Endothelial cell of umbilical vein (primary cell): ENCODE results near the gene LPAR5. TPM values are rescaled to one million over a fixed set of nuclear protein-coding genes. Genes with fewer than 3 reads are reported as not detected.

Source experiments
- BruUV-seq: library from RNA; stranded (reverse); fragments of 400-500 nt; replicated peaks from 2 replicates; lab custom pipeline; 2021; lab: Mats Ljungman, UMichigan
- CTCF ChIA-PET: fragments of 300-600, 350-600 bp; sonication (Branson Sonifier 250); formaldehyde crosslinking; loops from one replicate; lab custom pipeline; 2021; ENCODE audit warnings: antibody characterized with exemption, inconsistent platforms; lab: Charles Lee
- POLR2A ChIA-PET: fragments of 300-600, 350-600 bp; sonication (Branson Sonifier 250); formaldehyde crosslinking; loops from one replicate; lab custom pipeline; 2021; ENCODE audit warnings: antibody characterized with exemption, inconsistent platforms; lab: Charles Lee
- DNase-seq: peaks from one replicate; pipeline ENCODE4 v3.0.0-alpha.2; 2011; ENCODE audit warnings: low read depth, low spot score
- FAIRE-seq: peaks from 2 replicates; lab custom pipeline; 2011; peaks lifted over from hg19 to GRCh38; lab: Jason Lieb, UNC
- H2AFZ ChIP-seq: 2 replicates; pipeline ENCODE4 v1.6.0; 2012; ENCODE audit warnings: low read depth, low read length, control low read depth, inconsistent platforms
- H3K27ac ChIP-seq: 2 replicates; pipeline ENCODE4 v1.5.1; 2011; ENCODE audit warnings: low read depth, mild to moderate bottlenecking, control low read depth, low read length, moderate library complexity; ENCODE audit not compliant: insufficient read depth
- H3K27me3 ChIP-seq, 2 experiments: 2 replicates each; pipeline versions ENCODE4 v1.6.0 to v1.6.1; 2011; ENCODE audit warnings: low read length in 2 of 2, mixed read lengths in 1 of 2; ENCODE audit not compliant: control insufficient read depth in 2 of 2, insufficient read depth in 2 of 2
- H3K36me3 ChIP-seq, 2 experiments: 2 replicates in 1 of 2; 3 replicates in 1 of 2; pipeline ENCODE4 v1.5.1; 2011; ENCODE audit warnings: low read length in 2 of 2, mild to moderate bottlenecking in 1 of 2, moderate library complexity in 1 of 2; ENCODE audit not compliant: control insufficient read depth in 2 of 2, insufficient read depth in 2 of 2; ENCODE audit errors: extremely low read depth in 1 of 2
- H3K4me1 ChIP-seq: 3 replicates; pipeline ENCODE4 v1.5.1; 2011; ENCODE audit warnings: mild to moderate bottlenecking, low read length; ENCODE audit not compliant: control insufficient read depth, insufficient read depth; ENCODE audit errors: extremely low read depth
- H3K4me2 ChIP-seq: 2 replicates; pipeline ENCODE4 v1.6.1; 2011; ENCODE audit warnings: low read length, control low read depth, mixed read lengths; ENCODE audit not compliant: insufficient read depth
- H3K4me3 ChIP-seq, 3 experiments: fragments of 200-600 bp in 1 of 3; sonication (generic), shearing (Covaris generic) in 1 of 3; replicated peaks in 1 of 3; 2 replicates each; pipeline ENCODE4 v1.5.1; 2011 to 2016; ENCODE audit warnings: control low read depth in 3 of 3, low read length in 3 of 3, mild to moderate bottlenecking in 2 of 3, inconsistent platforms in 1 of 3, low read depth in 1 of 3, moderate library complexity in 1 of 3; ENCODE audit not compliant: insufficient read depth in 1 of 3
- H3K79me2 ChIP-seq: 2 replicates; pipeline ENCODE4 v1.6.0; 2012; ENCODE audit warnings: low read length, inconsistent platforms; ENCODE audit not compliant: control insufficient read depth, insufficient read depth
- H3K9ac ChIP-seq: replicated peaks from 2 replicates; pipeline ENCODE3; 2011; ENCODE audit warnings: low read length, control low read depth; ENCODE audit not compliant: insufficient read depth; ENCODE audit errors: extremely low read depth
- H3K9me1 ChIP-seq: replicated peaks from 3 replicates; pipeline ENCODE4 v1.6.0; 2011; ENCODE audit warnings: mild to moderate bottlenecking, low read length; ENCODE audit not compliant: control insufficient read depth, insufficient read depth; ENCODE audit errors: extremely low read depth
- H3K9me3 ChIP-seq: replicated peaks from 2 replicates; pipeline ENCODE4 v1.5.1; 2012; ENCODE audit warnings: low read length, inconsistent platforms; ENCODE audit not compliant: control insufficient read depth, insufficient read depth
- H4K20me1 ChIP-seq: replicated peaks from 2 replicates; pipeline ENCODE3; 2011; ENCODE audit warnings: mild to moderate bottlenecking, low read length; ENCODE audit not compliant: control insufficient read depth, insufficient read depth; ENCODE audit errors: extremely low read depth
- CTCF ChIP-seq, 2 donors: IDR thresholded peaks; 1 replicate in 1 of 2; 2 replicates in 1 of 2; pipeline ENCODE4 v1.5.1; 2011; ENCODE audit warnings: low read length in 2 of 2, mild to moderate bottlenecking in 2 of 2, moderate library complexity in 2 of 2, control low read depth in 1 of 2, inconsistent platforms in 1 of 2, low read depth in 1 of 2; ENCODE audit not compliant: insufficient read depth in 1 of 2; ENCODE audit errors: extremely low read depth in 1 of 2
- EZH2 ChIP-seq: IDR thresholded peaks from 2 replicates; pipeline ENCODE4 v1.6.1; 2012; ENCODE audit warnings: borderline replicate concordance, low read depth, mild to moderate bottlenecking, moderate library complexity, low read length, inconsistent platforms; ENCODE audit not compliant: severe bottlenecking
- FOS ChIP-seq: IDR thresholded peaks from 2 replicates; pipeline ENCODE4 v1.6.1; 2011; ENCODE audit warnings: mild to moderate bottlenecking, low read length, moderate library complexity, borderline replicate concordance; ENCODE audit not compliant: insufficient read depth
- GATA2 ChIP-seq: IDR thresholded peaks from 2 replicates; pipeline ENCODE4 v1.7.0; 2011; ENCODE audit warnings: low read depth, mild to moderate bottlenecking, moderate library complexity, mixed read lengths, low read length; ENCODE audit not compliant: insufficient read length, insufficient read depth
- JUN ChIP-seq: IDR thresholded peaks from 2 replicates; pipeline ENCODE4 v1.6.1; 2011; ENCODE audit warnings: borderline replicate concordance, low read depth; ENCODE audit not compliant: insufficient read length, insufficient read depth
- MAX ChIP-seq: IDR thresholded peaks from 2 replicates; pipeline ENCODE4 v1.6.1; 2011; ENCODE audit not compliant: insufficient read depth, insufficient read length
- MYC ChIP-seq: IDR thresholded peaks from one replicate; pipeline ENCODE4 v1.6.1; 2011; ENCODE audit warnings: mild to moderate bottlenecking, low read depth, low read length
- POLR2A ChIP-seq: IDR thresholded peaks from 2 replicates; pipeline ENCODE4 v1.6.1; 2012; ENCODE audit warnings: low read depth, mild to moderate bottlenecking, control low read depth, low read length
- POLR2AphosphoS5 ChIP-seq: IDR thresholded peaks from 2 replicates; pipeline ENCODE4 v1.6.1; 2012; ENCODE audit warnings: low read depth, mild to moderate bottlenecking, control low read depth, low read length, moderate library complexity; ENCODE audit not compliant: insufficient read depth
- dilution Hi-C: fragments of 300-500 bp; cut with MboI; formaldehyde crosslinking; loops from one replicate; pipeline ENCODE4 v1.15.0; 2019; ENCODE audit warnings: low sequenced_read_pairs; ENCODE audit not compliant: extremely low pct_ligation_motif_present
- intact Hi-C: fragments of 100-400 bp; cut with micrococcal nuclease; formaldehyde crosslinking; loops from one replicate; pipeline ENCODE4 v1.10.0; 2022
- polyA plus RNA-seq, 4 experiments: library from polyadenylated mRNA; depleted of rRNA in 3 of 4; stranded (reverse) in 3 of 4; unstranded in 1 of 4; fragments of >200 nt; gene quantifications; 2 replicates each; pipeline versions ENCODE4 v1.2.1 to v1.2.3, GENCODE V29; 2011 to 2012; ENCODE audit warnings: missing spikeins in 1 of 4
- total RNA-seq: library from RNA; stranded (reverse); gene quantifications from 2 replicates; pipeline ENCODE4 v1.2.3, GENCODE V29; 2021

Gene LPAR5
- total and polyA plus RNA-seq, 2 donors (not counting 3 experiments of a cell fraction or from before 2014, with no cell fraction given): 0.23 TPM; not detected in 1

- no peak overlapping the region for H2AFZ ChIP-seq
- DNase-seq: no peak
- no peak overlapping the region for H3K9ac ChIP-seq
- BruUV-seq: TSS peak; percentile 37
- no peak overlapping the region for H3K4me3 ChIP-seq
- H3K27ac ChIP-seq: no peak overlapping the region
- H3K9me3 ChIP-seq: no peaks in the 10 kb centered on the region
- peaks cover 2% of the 10 kb centered on the region for H3K79me2 ChIP-seq
- ChIA-PET POLR2A (no interaction called here), CTCF (interaction anchor here (1.1 to 1.2 kb wide), 3 partner anchors 15 to 101 kb away, joined by 3 to 4 read pairs (median 4); partner anchors contain the start of gene NOP2)
- dilution Hi-C loops: no loop called here
- no peaks in the 10 kb centered on the region for H3K27me3 ChIP-seq
- TF ChIP-seq FOS (no peak), MYC (no peak), GATA2 (no peak), POLR2A (no peak), POLR2AphosphoS5 (no peak), MAX (no peak), JUN (no peak), CTCF (IDR thresholded peaks at IDR 0.05; ENCODE audit: extremely low read depth in 1 of 2, insufficient read depth in 1 of 2, low read depth in 1 of 2, low read length in 2 of 2) (no peak), EZH2 (no peak)
- H3K4me2 ChIP-seq: no peak overlapping the region
- no peaks in the 10 kb centered on the region for H3K4me1 ChIP-seq
- H3K36me3 ChIP-seq: peaks cover 39 to 62% of the 10 kb centered on the region in 2 experiments
- H3K9me1 ChIP-seq: no peaks in the 10 kb centered on the region
- no peaks in the 10 kb centered on the region for H4K20me1 ChIP-seq
- FAIRE-seq: no peak
- intact Hi-C loops: no loop called here
These were observed 52.8 kb downstream of the LPAR5 start for GRCh38 chr12:6582959-6583358.
